ENCODE measurements around the gene PLPP3.
A peak's percentile ranks its signal among the peaks of the same experiment; 100 is the strongest.

Gene PLPP3

GRCh38 chr1:56473582-56474270 lies 105.6 kb downstream of the PLPP3 start:
- no peaks in the 10 kb centered on the region for H3K36me3 ChIP-seq (ENCODE audit: insufficient read depth, low read length)
- H3K9ac ChIP-seq (ENCODE audit: low read depth, low read length) = no peak overlapping the region
- peaks cover 12% of the 10 kb centered on the region for H3K4me1 ChIP-seq (ENCODE audit: insufficient read depth, low read length)
- H3K9me3 ChIP-seq (ENCODE audit: control insufficient read depth, insufficient read depth, low read length) = no peaks in the 10 kb centered on the region

- Histone ChIP-seq H3K4me1 (ENCODE audit: insufficient read depth, low read length) (peaks cover 6% of the 10 kb centered on the region), H3K36me3 (ENCODE audit: insufficient read depth, low read length) (no peaks in the 10 kb centered on the region), H3K9ac (ENCODE audit: low read depth, low read length) (no peak overlapping the region), H3K9me3 (ENCODE audit: control insufficient read depth, insufficient read depth, low read length) (no peaks in the 10 kb centered on the region)
These were observed 106.5 kb downstream of the PLPP3 start for GRCh38 chr1:56472860-56473259.

GRCh38 chr1:56469640-56470371 lies 109.6 kb downstream of the PLPP3 start:
- H3K9ac ChIP-seq (ENCODE audit: low read depth, low read length) = no peak overlapping the region
- H3K4me1 ChIP-seq (ENCODE audit: insufficient read depth, low read length) = no peaks in the 10 kb centered on the region
- H3K36me3 ChIP-seq (ENCODE audit: insufficient read depth, low read length) = no peaks in the 10 kb centered on the region
- H3K9me3 ChIP-seq (ENCODE audit: control insufficient read depth, insufficient read depth, low read length) = no peaks in the 10 kb centered on the region

GRCh38 chr1:56468518-56468917 lies 110.8 kb downstream of the PLPP3 start:
- H3K9ac ChIP-seq (ENCODE audit: low read depth, low read length) = no peak overlapping the region

GRCh38 chr1:56466538-56466937 lies 112.8 kb downstream of the PLPP3 start:
- Histone ChIP-seq H3K9ac (ENCODE audit: low read depth, low read length) (no peak overlapping the region), H3K4me1 (ENCODE audit: insufficient read depth, low read length) (no peaks in the 10 kb centered on the region), H3K36me3 (ENCODE audit: insufficient read depth, low read length) (no peaks in the 10 kb centered on the region), H3K9me3 (ENCODE audit: control insufficient read depth, insufficient read depth, low read length) (no peaks in the 10 kb centered on the region)

More at GRCh38 chr1:56468518-56468917, 110.8 kb downstream of the PLPP3 start:
- Histone ChIP-seq H3K4me1 (ENCODE audit: insufficient read depth, low read length) (no peaks in the 10 kb centered on the region), H3K9me3 (ENCODE audit: control insufficient read depth, insufficient read depth, low read length) (no peaks in the 10 kb centered on the region), H3K36me3 (ENCODE audit: insufficient read depth, low read length) (no peaks in the 10 kb centered on the region)

- no peaks in the 10 kb centered on the region for H3K36me3 ChIP-seq (ENCODE audit: insufficient read depth, low read length)
- H3K9me3 ChIP-seq (ENCODE audit: control insufficient read depth, insufficient read depth, low read length) = no peaks in the 10 kb centered on the region
- no peaks in the 10 kb centered on the region for H3K4me1 ChIP-seq (ENCODE audit: insufficient read depth, low read length)
- H3K9ac ChIP-seq (ENCODE audit: low read depth, low read length) = no peak overlapping the region
These were observed 115.1 kb downstream of the PLPP3 start for GRCh38 chr1:56464294-56464693.

- H3K9ac ChIP-seq (ENCODE audit: low read depth, low read length) = no peak overlapping the region
- no peaks in the 10 kb centered on the region for H3K36me3 ChIP-seq (ENCODE audit: insufficient read depth, low read length)
- H3K4me1 ChIP-seq (ENCODE audit: insufficient read depth, low read length) = no peaks in the 10 kb centered on the region
- no peaks in the 10 kb centered on the region for H3K9me3 ChIP-seq (ENCODE audit: control insufficient read depth, insufficient read depth, low read length)
These were observed 116.0 kb downstream of the PLPP3 start for GRCh38 chr1:56463376-56463775.

- Histone ChIP-seq H3K9ac (ENCODE audit: low read depth, low read length) (no peak overlapping the region), H3K36me3 (ENCODE audit: insufficient read depth, low read length) (no peaks in the 10 kb centered on the region), H3K4me1 (ENCODE audit: insufficient read depth, low read length) (peaks cover 4% of the 10 kb centered on the region; the same call in 1 of the 2 replicates), H3K9me3 (ENCODE audit: control insufficient read depth, insufficient read depth, low read length) (no peaks in the 10 kb centered on the region)
These were observed 117.2 kb downstream of the PLPP3 start for GRCh38 chr1:56462209-56462608.

GRCh38 chr1:56461158-56462127 lies 117.9 kb downstream of the PLPP3 start:
- no peaks in the 10 kb centered on the region for H3K36me3 ChIP-seq (ENCODE audit: insufficient read depth, low read length)
- no peak overlapping the region for H3K9ac ChIP-seq (ENCODE audit: low read depth, low read length)
- H3K4me1 ChIP-seq (ENCODE audit: insufficient read depth, low read length) = peaks cover 4% of the 10 kb centered on the region; the same call in 1 of the 2 replicates
- no peaks in the 10 kb centered on the region for H3K9me3 ChIP-seq (ENCODE audit: control insufficient read depth, insufficient read depth, low read length)

- no peaks in the 10 kb centered on the region for H3K9me3 ChIP-seq (ENCODE audit: control insufficient read depth, insufficient read depth, low read length)
- H3K4me1 ChIP-seq (ENCODE audit: insufficient read depth, low read length) = peaks cover 4% of the 10 kb centered on the region; the same call in 1 of the 2 replicates
- no peak overlapping the region for H3K9ac ChIP-seq (ENCODE audit: low read depth, low read length)
- no peaks in the 10 kb centered on the region for H3K36me3 ChIP-seq (ENCODE audit: insufficient read depth, low read length)
These were observed 120.1 kb downstream of the PLPP3 start for GRCh38 chr1:56459260-56459659.

- no peaks in the 10 kb centered on the region for H3K36me3 ChIP-seq (ENCODE audit: insufficient read depth, low read length)
- no peaks in the 10 kb centered on the region for H3K9me3 ChIP-seq (ENCODE audit: control insufficient read depth, insufficient read depth, low read length)
- H3K4me1 ChIP-seq (ENCODE audit: insufficient read depth, low read length) = peaks cover 13% of the 10 kb centered on the region
- H3K9ac ChIP-seq (ENCODE audit: low read depth, low read length) = no peak overlapping the region
These were observed 121.5 kb downstream of the PLPP3 start for GRCh38 chr1:56457756-56458375.

- Histone ChIP-seq H3K36me3 (ENCODE audit: insufficient read depth, low read length) (no peaks in the 10 kb centered on the region), H3K9me3 (ENCODE audit: control insufficient read depth, insufficient read depth, low read length) (no peaks in the 10 kb centered on the region), H3K9ac (ENCODE audit: low read depth, low read length) (no peak overlapping the region), H3K4me1 (ENCODE audit: insufficient read depth, low read length) (peaks cover 25% of the 10 kb centered on the region)
These were observed 122.8 kb downstream of the PLPP3 start for GRCh38 chr1:56456435-56457101.

- no peaks in the 10 kb centered on the region for H3K36me3 ChIP-seq (ENCODE audit: insufficient read depth, low read length)
- peak overlapping the region; percentile 35 for H3K9ac ChIP-seq (ENCODE audit: low read depth, low read length)
- H3K4me1 ChIP-seq (ENCODE audit: insufficient read depth, low read length) = peaks cover 44% of the 10 kb centered on the region
- no peaks in the 10 kb centered on the region for H3K9me3 ChIP-seq (ENCODE audit: control insufficient read depth, insufficient read depth, low read length)
These were observed 125.8 kb downstream of the PLPP3 start for GRCh38 chr1:56453417-56454078.

Data from ES-I3 (cell line).